ENCODE measurements around the gene PP2D1. TPM values are rescaled to one million over a fixed set of nuclear protein-coding genes. Genes with fewer than 3 reads are reported as not detected.

Gene PP2D1
- total RNA-seq, 2 experiments from 2014 or later, result not detected

DNA sequence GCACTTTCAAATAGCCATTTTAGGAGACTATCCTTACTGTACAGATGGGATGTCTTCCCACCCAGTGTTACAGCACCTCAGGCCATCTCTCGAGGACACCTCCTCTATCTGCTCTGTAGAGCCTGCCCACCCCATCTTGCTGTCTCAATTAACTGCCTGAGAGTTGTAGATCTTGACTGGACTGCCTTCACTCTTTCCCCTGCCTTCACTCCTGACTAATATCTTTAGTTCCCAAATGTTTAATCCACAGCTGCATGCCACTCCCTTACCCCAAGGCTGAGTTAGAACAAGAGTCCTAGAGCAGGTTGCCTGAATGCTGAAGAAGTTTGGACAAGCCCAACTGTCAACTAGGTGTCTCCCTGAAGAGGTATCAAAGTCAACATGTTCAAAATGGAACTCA is 1.3 kb upstream of the PP2D1 start:
- TF ChIP-seq, protein P1, sequence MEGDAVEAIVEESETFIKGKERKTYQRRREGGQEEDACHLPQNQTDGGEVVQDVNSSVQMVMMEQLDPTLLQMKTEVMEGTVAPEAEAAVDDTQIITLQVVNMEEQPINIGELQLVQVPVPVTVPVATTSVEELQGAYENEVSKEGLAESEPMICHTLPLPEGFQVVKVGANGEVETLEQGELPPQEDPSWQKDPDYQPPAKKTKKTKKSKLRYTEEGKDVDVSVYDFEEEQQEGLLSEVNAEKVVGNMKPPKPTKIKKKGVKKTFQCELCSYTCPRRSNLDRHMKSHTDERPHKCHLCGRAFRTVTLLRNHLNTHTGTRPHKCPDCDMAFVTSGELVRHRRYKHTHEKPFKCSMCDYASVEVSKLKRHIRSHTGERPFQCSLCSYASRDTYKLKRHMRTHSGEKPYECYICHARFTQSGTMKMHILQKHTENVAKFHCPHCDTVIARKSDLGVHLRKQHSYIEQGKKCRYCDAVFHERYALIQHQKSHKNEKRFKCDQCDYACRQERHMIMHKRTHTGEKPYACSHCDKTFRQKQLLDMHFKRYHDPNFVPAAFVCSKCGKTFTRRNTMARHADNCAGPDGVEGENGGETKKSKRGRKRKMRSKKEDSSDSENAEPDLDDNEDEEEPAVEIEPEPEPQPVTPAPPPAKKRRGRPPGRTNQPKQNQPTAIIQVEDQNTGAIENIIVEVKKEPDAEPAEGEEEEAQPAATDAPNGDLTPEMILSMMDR (IDR thresholded peaks at IDR 0.05), result no peak
- Mint-ChIP-seq H3K27ac (no peak overlapping the region), H3K36me3 (ENCODE audit: low read depth) (no peaks in the 10 kb centered on the region), H3K27me3 (no peaks in the 10 kb centered on the region), H3K4me1 (ENCODE audit: low read depth) (no peaks in the 10 kb centered on the region), H3K9me3 (no peaks in the 10 kb centered on the region), H3K4me3 (no peak overlapping the region)
- intact Hi-C loops (cut with micrococcal nuclease), result no loop called here
- POLR2A ChIA-PET, result no interaction called here
- ATAC-seq (no peak), DNase-seq (no peak)
- CTCF ChIA-PET, result no interaction called here

DNA sequence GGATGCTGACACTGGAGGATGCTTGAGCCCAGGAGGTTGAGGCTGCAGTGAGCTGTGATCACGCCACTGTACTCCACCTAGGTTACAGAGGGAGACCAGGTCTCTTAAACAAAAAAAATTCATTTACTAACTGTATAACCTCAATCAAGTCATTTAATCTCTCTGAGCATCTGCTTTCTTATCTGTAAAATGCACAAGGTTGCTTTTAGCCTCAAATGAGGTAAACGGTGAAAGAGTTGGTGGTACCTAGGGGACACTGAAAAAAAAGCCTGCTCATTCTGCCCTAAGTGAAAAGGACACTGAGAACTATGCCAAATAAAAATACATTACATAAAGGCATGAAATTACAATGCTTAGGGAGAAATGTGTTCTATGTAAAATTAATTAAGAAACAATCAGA is 3.4 kb downstream of the PP2D1 start:
- Mint-ChIP-seq H3K27me3 (no peaks in the 10 kb centered on the region), H3K27ac (no peak overlapping the region), H3K9me3 (no peaks in the 10 kb centered on the region), H3K4me1 (ENCODE audit: low read depth) (no peaks in the 10 kb centered on the region), H3K36me3 (ENCODE audit: low read depth) (no peaks in the 10 kb centered on the region), H3K4me3 (no peak overlapping the region)
- ChIA-PET CTCF (no interaction called here), POLR2A (no interaction called here)
- TF ChIP-seq, protein P1 (IDR thresholded peaks at IDR 0.05), result no peak
- no peak for DNase-seq
- intact Hi-C loops (cut with micrococcal nuclease), result no loop called here
- ATAC-seq, result no peak

DNA sequence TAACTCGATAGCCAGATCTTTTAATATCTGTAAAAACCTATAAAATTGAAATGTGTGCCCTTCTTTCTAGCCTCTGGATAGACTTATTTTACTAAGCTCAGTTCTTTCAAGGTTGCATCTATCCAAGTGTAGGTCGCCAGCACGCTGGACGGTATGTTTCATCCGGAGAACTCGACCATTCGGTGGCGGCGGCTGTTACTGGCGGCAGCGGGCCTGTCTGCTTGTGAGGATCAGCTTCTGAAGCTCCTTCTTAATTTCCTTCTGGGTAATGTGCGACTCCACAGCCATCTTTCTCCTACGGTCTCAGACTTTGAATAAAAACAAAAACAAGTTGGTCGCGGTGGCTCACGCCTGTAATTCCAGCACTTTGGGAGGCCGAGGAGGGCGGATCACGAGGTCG is 4.1 kb downstream of the PP2D1 start:
- TF ChIP-seq, protein P1 (IDR thresholded peaks at IDR 0.05), result no peak
- no peaks in the 10 kb centered on the region for H3K9me3 Mint-ChIP-seq
- no peak for DNase-seq
- no peak for ATAC-seq
- ChIA-PET POLR2A (no interaction called here), CTCF (no interaction called here)
- no peaks in the 10 kb centered on the region for H3K27me3 Mint-ChIP-seq
- no peak overlapping the region for H3K4me3 Mint-ChIP-seq
- no peak overlapping the region for H3K27ac Mint-ChIP-seq
- intact Hi-C loops (cut with micrococcal nuclease), result no loop called here
- no peaks in the 10 kb centered on the region for H3K36me3 Mint-ChIP-seq (ENCODE audit: low read depth)
- H3K4me1 Mint-ChIP-seq (ENCODE audit: low read depth), result no peaks in the 10 kb centered on the region

DNA sequence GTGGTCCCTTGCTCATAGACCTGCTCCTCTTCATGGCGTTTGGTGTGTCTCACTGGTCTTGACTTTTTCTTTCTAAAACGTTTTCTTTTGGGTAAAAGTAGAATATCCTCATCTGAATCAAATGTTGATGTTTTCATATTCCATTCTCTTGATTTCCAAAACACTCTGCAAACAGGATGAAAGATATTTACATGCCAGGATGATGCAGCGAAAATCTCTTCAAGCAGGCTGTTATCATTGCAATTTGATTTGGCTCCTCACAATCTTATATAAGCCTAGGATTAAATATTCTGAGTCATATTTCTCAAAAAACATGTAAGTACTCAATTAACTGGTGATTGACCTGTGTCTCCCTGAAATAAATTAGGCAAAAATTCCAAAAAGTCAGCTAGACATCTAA is 10.1 kb downstream of the PP2D1 start:
- POLR2A ChIA-PET, result interaction anchor here (0.6 kb wide), 1 partner anchor 12 kb away, joined by 3 read pairs; no protein-coding TSS in a partner anchor
- TF ChIP-seq, protein P1 (IDR thresholded peaks at IDR 0.05), result no peak
- Mint-ChIP-seq H3K9me3 (no peaks in the 10 kb centered on the region), H3K4me1 (ENCODE audit: low read depth) (no peaks in the 10 kb centered on the region), H3K27me3 (no peaks in the 10 kb centered on the region), H3K36me3 (ENCODE audit: low read depth) (no peaks in the 10 kb centered on the region), H3K4me3 (no peak overlapping the region), H3K27ac (no peak overlapping the region)
- CTCF ChIA-PET, result no interaction called here
- DNase-seq (no peak), ATAC-seq (no peak)
- intact Hi-C loops (cut with micrococcal nuclease), result no loop called here

DNA sequence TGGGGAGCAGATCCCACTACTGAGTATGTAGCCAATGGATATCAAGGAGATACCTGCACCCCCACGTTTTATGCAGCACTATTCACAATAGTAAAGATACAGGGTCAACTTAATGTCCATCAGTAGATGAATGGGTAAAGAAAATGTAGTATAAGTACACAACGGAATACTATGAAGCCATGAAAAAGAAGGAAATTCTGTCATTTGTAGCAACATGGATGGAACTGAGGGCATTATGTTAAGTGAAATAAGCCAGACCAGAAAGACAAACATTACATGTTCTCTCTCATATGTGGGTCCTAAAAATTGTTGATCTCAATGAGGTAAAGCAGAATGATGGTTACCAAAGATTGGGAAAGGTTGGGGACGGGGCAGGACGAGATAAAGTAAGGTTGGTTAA is 14.6 kb downstream of the PP2D1 start:
- TF ChIP-seq, protein P1 (IDR thresholded peaks at IDR 0.05), result no peak
- intact Hi-C loops (cut with micrococcal nuclease), result no loop called here
- Mint-ChIP-seq H3K4me1 (ENCODE audit: low read depth) (no peaks in the 10 kb centered on the region), H3K27ac (no peak overlapping the region), H3K4me3 (no peak overlapping the region), H3K9me3 (no peaks in the 10 kb centered on the region), H3K27me3 (no peaks in the 10 kb centered on the region), H3K36me3 (ENCODE audit: low read depth) (no peaks in the 10 kb centered on the region)
- ChIA-PET CTCF (no interaction called here), POLR2A (no interaction called here)
- DNase-seq (no peak), ATAC-seq (no peak)

Measured in activated CD8-positive, alpha-beta T cell treated with anti-CD3 and anti-CD28 coated beads for 36 hours (primary cell).